HG03103 (cell line): Measurements from ENCODE around the gene SMYD3.

Experiments used
- ATAC-seq: cut with Tn5 transposase; IDR thresholded peaks from one replicate; pipeline ENCODE4 v1.9.1; 2021; ENCODE audit warnings: low read depth; ENCODE audit not compliant: unreplicated experiment

The SMYD3 gene

GRCh38 chr1:245869847-245870246 is 637.2 kb downstream of the SMYD3 start:
- ATAC-seq, result no peak

DNA sequence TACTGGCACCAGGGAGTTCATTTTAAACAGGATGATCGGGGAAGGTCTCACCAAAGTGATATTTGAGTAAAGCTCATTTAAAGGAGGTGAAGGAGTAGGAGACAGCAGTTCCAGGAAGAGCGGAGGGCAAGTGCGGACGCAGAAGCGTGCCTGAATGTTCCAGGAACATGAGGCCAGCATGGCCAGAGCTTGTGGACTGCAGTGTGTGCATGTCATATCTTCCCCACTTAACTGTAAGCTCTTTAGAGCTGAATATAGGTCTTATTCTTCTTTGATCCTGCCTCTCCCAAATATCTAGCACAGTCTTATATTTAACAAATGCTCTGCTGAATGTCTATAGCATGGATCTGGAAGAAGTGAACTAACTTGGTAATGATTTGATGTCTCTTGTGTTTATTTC is 639.3 kb downstream of the SMYD3 start:
- ATAC-seq, result no peak

DNA sequence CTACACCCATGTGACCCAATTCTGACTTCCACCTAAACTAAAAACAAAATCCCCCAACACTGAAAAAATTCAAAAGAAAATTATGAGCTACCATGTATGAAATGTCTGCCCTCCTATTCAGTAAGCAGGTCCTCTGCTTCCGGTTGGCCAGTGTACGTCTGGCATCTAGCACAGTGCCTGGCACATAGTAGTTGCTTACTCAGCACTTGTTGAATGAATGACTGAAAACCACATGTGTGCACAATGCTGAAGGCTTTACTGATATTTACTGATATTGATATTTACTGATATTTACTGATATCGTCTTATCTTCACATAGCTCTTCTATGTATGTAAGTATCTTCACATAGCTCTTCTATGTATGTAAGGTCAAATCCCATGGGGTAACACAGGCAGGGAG is 642.2 kb downstream of the SMYD3 start:
- ATAC-seq, result no peak

DNA sequence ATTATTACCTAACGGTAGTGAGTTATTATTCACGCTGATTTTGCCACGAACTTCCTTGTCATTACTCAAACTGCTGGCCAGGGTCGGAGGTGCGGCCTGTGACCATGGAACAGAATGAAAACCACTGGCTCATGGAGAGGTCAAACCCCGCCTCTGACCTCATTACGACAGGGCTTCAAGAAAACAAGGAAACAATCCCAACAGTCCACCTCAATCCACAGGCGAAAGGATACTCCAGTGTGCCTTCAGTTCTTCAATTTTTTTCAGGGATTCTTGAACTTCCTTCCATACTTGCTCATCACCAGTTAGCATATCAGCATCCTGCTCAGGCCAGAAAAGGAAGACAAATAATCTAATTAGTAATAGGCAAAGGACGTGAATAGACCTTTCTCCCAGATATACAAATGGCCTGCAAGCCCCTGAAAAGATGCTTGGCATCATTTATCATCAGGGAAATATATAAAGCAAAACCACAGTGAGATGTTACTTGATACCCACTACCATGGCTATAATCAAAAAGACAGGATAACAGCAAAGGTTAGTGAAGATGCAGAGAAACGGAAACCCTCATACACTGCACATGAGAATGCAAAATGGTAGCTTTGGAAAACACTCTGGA is 643.4 kb downstream of the SMYD3 start:
- ATAC-seq, result no peak

DNA sequence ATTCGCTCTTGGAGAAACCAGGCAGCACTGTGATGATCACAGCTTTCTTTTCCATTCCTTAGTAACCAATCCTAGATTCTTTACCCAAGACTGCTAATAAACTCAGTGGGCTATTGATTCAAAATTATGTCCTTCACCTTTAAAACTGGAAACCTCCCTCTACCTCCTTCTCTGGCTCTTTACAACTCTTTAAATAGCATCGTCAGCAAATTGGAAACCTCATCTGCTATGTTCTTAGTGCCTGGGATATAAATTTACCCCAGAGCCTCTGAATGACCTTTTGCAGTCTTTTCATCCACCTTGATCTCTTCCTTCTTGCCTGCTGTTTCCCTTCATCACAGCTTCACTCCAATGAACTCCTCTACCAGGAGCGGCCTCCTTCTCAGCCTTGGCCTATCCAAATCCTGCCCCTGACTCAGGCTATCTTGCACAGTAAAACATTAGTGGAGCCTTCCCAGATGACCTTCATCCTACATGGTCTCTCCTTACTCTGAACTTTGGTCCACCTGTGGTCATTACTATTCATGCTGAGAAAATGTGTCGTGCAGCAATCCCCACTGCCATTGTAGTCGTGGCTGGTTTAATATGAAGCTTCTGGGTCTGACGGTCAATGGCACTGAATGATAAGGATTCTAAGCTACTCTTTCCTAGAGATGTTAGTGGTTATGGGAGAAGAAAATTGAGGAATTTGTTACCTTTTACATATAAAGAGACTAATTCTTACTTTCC is 644.1 kb downstream of the SMYD3 start:
- ATAC-seq, result no peak

DNA sequence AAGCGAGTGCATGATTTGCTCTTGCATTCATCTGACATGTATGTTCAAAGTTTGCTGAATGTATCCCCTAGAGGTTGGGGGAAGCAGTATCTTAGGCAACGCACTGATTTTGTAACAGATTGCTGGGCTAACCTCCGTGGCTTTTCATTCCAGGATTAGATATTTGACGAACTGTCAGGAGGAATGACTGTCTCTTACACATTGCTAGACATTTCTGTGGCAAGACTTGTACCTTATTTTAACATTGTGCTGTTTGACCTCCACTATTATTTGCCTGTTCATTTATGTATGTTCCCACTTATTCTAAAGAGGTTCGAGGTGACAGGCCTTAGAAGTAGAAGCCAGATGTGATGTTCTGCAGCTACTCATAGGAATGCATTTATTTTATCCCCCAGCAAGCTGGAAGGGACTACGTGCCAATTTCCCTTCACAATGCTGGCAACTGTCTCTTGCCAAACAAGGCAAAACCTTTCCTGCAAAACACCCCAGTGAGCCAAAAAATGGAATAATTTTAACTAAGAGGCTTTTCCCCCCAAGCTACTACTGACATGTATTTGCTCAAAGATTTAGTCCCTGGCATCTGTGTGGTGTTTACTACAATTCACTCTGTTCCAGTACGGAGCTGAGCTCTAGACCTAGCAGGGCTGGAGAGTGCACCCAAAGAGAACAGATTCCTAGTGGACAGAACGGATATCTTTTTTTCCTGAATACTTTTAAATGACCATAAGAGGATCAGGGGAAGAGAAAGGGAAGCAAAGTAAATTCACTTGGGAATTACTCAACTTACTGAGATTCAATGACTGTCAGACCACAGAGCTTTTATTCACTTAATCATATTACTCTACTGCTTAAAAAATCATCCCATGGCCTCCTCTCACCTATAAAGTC is 646.2 kb downstream of the SMYD3 start:
- ATAC-seq, result no peak

DNA sequence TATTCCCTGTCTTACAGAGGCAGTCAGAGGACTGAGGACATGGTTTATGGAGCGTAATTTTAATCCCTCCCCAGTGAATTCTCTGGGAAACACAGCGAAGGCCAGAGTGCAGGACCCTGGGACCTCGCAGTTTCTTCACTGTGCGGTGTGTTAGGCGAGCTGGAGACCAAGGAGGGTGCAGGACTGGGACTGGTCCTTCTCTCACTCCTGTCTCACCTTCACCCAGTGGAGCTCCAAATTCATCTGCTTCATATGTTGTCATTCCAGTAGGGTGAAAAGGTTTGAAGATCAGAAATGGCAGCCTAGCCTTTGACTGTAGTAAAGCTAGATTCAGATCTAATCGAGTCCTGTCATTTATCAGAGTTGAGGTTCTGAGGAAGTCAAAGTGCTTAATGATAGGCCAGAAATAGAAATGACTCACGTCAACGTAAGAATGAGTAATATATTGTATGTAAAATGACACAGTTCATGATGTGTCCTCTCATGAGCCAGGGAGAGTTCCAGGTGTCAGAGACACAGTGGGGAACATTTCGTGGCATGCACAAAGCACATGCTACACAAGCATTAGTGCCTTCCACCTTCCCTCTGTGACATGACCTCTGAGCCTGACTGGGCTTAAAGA is 647.5 kb downstream of the SMYD3 start:
- no peak for ATAC-seq

DNA sequence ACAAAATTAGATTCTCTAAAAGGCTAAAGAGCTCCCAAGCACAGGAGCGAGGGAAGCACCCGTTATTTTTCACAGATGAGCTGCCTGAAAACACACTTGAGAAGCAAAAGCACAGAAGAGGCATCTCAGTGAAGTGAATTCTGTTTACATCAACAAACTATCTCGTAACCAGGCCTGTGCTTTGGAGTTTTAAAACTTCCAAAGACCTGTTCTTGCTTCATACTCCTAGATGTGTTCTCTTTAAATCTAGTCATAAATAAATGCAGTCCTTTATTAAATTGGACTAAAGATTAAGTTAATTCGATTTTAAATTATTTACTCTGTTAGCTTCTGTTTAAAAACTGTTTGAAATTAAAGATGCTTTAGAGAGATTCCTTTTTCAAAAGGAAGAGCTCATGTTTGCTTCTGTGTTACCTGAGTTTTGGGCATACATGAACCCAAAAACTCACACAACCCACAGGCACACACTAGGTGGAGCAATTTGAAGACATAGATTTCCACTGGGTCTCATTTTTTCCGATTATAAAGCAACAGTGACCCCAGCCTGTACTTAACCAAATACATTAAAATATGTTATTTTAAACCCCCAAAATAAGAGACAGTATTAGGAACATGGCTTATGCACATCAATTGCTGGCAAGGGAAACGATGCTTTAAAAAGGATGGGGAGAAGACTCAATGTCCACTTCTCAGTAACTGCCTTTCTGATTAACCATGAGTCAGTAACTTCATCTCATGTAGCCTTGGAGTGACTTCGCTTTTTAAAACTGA is 648.2 kb downstream of the SMYD3 start:
- ATAC-seq, result no peak

DNA sequence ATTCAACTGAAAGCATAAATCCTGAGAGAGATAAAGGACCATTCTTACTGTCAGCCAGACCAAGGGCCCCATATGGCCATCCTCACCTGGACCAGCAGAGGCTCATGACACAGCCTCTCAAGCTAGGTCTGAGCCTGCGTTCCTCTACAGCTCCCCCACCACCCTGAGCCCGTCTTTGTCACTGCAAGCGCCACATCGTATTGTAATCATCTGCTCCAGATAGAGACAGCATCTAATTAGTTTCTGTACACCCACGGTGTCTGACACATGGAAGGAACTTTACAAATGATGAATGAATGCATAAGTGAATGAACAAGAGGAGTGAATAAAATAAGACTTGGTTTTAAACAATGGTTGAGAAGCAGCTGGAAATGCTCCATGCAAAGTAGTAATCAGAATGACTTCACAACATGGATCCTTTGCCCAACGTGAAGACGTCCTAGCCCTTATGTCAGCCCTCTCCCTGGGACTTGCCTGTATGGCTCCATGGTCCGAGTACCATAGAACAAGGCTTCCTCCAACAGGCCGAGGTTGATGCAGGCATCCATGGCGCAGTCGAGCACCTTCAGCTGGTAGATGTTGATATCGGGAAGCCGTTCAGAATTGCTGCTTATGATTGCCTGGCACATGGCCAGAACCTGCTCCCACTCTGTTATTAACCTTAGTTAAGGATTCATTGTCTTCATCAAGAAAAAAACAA is 648.9 kb downstream of the SMYD3 start:
- no peak for ATAC-seq

DNA sequence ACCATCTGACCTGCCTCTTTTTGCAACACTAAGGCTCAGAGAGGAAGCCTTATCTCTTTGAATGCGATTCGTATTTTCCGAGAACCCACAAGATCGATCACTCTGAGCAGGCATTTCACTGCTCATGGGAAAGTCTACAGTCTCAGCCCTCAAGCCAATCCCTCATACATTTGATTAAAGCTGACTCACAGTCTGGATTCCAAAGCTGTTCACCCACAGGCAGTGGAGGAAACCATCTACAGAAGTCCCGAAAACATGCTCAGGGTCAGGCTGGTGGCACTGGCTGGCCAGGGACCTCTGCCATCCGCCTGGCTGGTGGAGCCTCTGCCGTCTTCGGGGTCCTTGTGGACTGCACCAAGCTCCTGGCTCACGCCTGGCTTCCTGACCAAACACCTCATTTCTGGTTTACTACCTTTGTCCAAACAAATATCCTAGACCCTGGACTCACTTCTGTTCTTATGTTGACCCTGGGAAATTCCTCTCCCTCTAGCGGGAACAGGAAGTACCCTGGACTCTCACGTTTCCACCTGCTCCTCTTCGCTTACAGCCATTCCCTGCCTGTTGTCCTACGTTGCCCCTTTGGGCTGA is 650.0 kb downstream of the SMYD3 start:
- no peak for ATAC-seq

DNA sequence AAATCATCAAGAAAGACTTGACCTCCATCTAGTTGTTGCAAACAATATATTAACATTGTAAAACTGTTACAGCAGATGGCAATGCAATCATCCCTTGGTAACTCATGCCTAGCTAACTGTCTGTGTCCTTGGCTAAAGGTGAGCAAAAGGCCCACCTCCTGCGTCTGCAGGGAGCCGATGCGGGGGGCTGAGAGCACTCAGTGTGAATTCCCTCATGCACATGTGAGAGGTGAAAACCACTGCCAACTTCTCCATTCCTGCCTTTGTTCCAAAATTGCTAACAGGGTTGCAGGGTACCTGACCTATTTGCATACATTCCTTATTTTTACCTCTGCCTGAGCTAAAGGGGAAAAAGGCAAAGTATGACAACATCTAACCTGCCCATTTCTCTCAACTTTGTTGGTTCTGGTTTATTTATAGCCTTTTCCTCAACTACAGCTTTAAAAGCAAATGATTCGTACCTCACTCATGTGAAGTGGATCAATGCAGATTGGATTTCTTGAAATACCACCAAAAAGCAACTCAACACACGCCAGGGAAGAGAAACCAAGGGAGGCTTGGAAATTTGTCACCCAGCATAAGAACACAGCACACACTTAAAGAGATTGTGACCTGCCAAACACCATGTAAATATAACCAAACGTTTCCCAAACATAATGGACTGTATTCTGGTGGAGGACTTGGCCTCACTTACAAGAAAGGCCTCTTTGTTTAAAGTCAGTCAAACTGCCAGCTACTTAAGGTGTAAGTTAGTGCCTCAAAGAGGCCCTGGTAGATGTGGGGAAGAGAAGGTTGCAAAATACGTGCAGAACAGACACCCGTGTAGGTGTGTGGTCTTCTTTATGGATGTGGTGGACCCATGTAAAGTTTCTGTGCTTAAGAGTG is 651.0 kb downstream of the SMYD3 start:
- ATAC-seq, result no peak

DNA sequence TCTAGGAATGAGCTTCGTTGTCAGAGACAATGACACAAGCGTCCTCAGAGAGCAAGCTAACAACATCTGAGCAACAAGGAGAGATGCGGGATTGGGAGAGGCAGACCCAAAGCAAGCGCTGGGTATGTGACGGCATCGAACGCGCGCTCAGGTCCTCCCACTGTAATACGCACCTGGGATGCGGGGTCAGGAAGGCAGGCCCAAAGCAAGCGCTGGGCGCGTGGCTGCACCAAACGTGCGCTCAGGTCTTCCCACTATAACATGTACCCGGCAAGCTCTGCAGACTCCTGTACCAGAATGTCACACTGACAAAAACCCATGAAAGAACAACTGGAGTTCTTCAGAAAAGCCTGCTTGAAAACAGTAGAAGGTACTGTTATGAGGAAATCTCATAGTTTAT is 653.8 kb downstream of the SMYD3 start:
- ATAC-seq, result no peak

- ATAC-seq, result no peak
These were observed 664.0 kb downstream of the SMYD3 start for GRCh38 chr1:245843101-245843500.

GRCh38 chr1:245842106-245842505 is 665.0 kb downstream of the SMYD3 start:
- ATAC-seq, result no peak

DNA sequence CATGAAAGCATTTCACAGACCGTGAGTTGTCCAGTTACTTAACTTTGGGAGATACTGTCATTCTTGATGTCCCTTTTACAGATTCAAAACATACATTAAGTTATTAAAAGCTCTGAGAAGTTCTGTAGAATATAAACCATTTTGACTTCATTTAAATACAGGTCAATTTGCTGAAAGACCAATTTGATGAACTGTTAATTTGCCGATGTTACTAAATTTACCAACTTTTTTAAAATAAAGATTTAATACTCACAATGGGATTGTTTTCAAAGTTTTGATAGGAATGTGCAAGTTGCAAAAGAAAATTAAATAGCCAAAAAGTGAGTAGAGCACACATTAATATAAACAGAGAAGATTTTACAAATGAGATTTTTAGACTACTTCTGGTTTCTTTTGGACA is 666.1 kb downstream of the SMYD3 start:
- ATAC-seq, result no peak

DNA sequence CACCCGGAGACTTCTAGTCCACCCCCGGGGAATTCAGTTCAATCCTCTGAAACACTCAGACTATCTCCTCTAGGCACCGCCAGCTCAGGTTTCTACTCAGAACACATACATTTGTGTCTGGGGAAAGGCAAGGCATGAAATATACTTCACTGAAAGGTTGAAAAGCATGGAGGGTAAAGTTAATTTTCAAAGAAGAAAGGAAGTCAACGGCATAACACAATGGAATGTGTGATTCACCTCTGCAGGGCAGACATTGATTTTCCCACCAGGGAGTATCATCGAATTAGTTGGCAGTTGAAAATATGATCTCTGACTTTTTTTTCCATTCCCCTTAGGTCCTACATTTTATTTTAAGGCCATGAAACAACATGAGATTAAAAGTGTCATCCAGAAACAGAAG is 669.4 kb downstream of the SMYD3 start:
- no peak for ATAC-seq

DNA sequence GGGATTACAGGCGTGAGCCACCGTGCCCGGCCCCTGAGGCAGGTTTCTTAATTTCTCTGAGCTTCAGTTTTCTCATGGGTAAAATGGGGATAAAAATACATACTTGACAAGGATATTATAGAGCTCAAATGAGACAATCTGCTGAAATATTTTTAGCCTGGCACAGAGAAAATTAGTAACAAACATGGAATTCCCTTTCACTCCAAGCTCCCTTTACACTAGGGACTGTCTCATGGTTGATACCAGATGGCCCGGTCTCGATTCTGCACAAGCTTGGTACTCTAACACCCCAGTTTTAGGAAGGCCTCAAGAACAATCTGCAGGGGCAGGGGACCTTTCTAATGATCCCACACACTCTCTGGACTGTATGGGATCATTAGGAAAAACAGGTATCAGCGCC is 671.7 kb downstream of the SMYD3 start:
- ATAC-seq, result no peak

DNA sequence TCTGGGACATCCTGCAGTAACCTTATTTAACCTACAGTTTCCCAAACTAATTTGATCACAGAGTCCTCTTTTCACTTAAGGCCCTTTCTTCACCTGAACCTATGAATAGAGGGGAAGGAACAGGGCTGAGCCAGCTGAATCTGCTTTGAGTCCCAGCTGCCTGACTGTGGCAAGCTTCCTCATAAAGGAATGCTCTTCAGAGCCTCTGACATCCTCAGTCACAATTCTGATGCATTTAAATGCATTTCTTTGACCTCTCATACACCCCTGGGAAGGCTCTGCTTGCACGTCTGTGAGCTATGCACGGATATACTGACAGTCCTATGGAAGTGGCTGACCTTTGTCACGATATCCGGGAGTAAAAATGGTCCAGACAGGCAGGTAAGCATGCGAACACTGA is 673.1 kb downstream of the SMYD3 start:
- no peak for ATAC-seq
